CD14-positive monocyte (primary cell): ENCODE results near the gene DNAH14. TPM values are rescaled to one million over a fixed set of nuclear protein-coding genes. Genes with fewer than 3 reads are reported as not detected.

ENCODE experiments used
- DNase-seq, 3 donors: peaks; one replicate each; pipeline ENCODE4 v3.0.0-alpha.2; 2011 to 2022
- H2AFZ ChIP-seq: 2 replicates; pipeline ENCODE4 v1.6.0; 2012; ENCODE audit warnings: mild to moderate bottlenecking, low read depth, low read length, inconsistent platforms; ENCODE audit not compliant: insufficient read depth, poor library complexity, severe bottlenecking
- H3K27ac ChIP-seq, 2 donors: 1 replicate in 1 of 2; 2 replicates in 1 of 2; pipeline ENCODE4 v1.5.1; 2012 to 2013; ENCODE audit warnings: low read length in 2 of 2, control low read depth in 1 of 2, inconsistent platforms in 1 of 2, low read depth in 1 of 2, mild to moderate bottlenecking in 1 of 2
- H3K27me3 ChIP-seq, 2 donors: one replicate each; pipeline versions ENCODE4 v1.6.0 to v1.6.1; 2011 to 2013; ENCODE audit warnings: low read length in 2 of 2; ENCODE audit not compliant: control insufficient read depth in 2 of 2, insufficient read depth in 2 of 2
- H3K36me3 ChIP-seq, 2 donors: replicated peaks in 1 of 2; 1 replicate in 1 of 2; 2 replicates in 1 of 2; pipeline versions ENCODE4 v1.5.1 to v1.6.1; 2012 to 2013; ENCODE audit warnings: low read length in 2 of 2, control low read depth in 1 of 2, inconsistent platforms in 1 of 2, mild to moderate bottlenecking in 1 of 2; ENCODE audit not compliant: insufficient read depth in 2 of 2, control insufficient read depth in 1 of 2
- H3K4me1 ChIP-seq, 2 donors: 1 replicate in 1 of 2; 2 replicates in 1 of 2; pipeline versions ENCODE4 v1.5.1 to v1.6.1; 2012 to 2013; ENCODE audit warnings: low read length in 2 of 2, control low read depth in 1 of 2, inconsistent platforms in 1 of 2, mild to moderate bottlenecking in 1 of 2, moderate library complexity in 1 of 2; ENCODE audit not compliant: insufficient read depth in 2 of 2, control insufficient read depth in 1 of 2
- H3K4me2 ChIP-seq: replicated peaks from 2 replicates; pipeline ENCODE3; 2012; ENCODE audit warnings: low read length, moderate library complexity, mild to moderate bottlenecking; ENCODE audit not compliant: poor library complexity, severe bottlenecking; ENCODE audit errors: extremely low read depth
- H3K4me3 ChIP-seq, 3 experiments: fragments of 200-600 bp in 1 of 3; sonication (generic) in 1 of 3; replicated peaks in 1 of 3; 1 replicate in 2 of 3; 2 replicates in 1 of 3; pipeline ENCODE4 v1.5.1; 2011 to 2013; ENCODE audit warnings: low read length in 3 of 3, mild to moderate bottlenecking in 3 of 3, control low read depth in 2 of 3, low read depth in 2 of 3, inconsistent platforms in 1 of 3, moderate library complexity in 1 of 3
- H3K79me2 ChIP-seq: 2 replicates; pipeline ENCODE4 v1.6.0; 2012; ENCODE audit warnings: mild to moderate bottlenecking, control low read depth, inconsistent platforms, low read length, moderate library complexity; ENCODE audit not compliant: insufficient read depth
- H3K9ac ChIP-seq: 2 replicates; pipeline ENCODE4 v1.6.0; 2017; ENCODE audit warnings: low read length, mild to moderate bottlenecking; ENCODE audit not compliant: insufficient read depth, poor library complexity, severe bottlenecking
- H3K9me3 ChIP-seq, 2 donors: replicated peaks in 1 of 2; 1 replicate in 1 of 2; 2 replicates in 1 of 2; pipeline versions ENCODE4 v1.5.1 to v1.6.1; 2012 to 2013; ENCODE audit warnings: low read length in 2 of 2, control low read depth in 1 of 2; ENCODE audit not compliant: control insufficient read depth in 1 of 2, insufficient read depth in 1 of 2
- H4K20me1 ChIP-seq: 2 replicates; pipeline ENCODE4 v1.6.0; 2012; ENCODE audit warnings: mild to moderate bottlenecking, low read length, control low read depth, moderate library complexity; ENCODE audit not compliant: insufficient read depth
- H3K27ac Mint-ChIP-seq, 7 donors: one replicate each; pipeline ENCODE4 v1.8.0; 2020; ENCODE audit warnings: mild to moderate bottlenecking in 7 of 7, mixed read lengths in 7 of 7, moderate library complexity in 6 of 7, inconsistent platforms in 2 of 7
- H3K27me3 Mint-ChIP-seq, 3 donors: one replicate each; pipeline ENCODE4 v1.8.0; 2021 to 2022; ENCODE audit warnings: low read depth in 3 of 3, mild to moderate bottlenecking in 3 of 3, mixed read lengths in 3 of 3, moderate library complexity in 3 of 3, inconsistent platforms in 1 of 3
- H3K36me3 Mint-ChIP-seq, 2 donors: one replicate each; pipeline ENCODE4 v1.8.0; 2020; ENCODE audit warnings: mixed read lengths in 2 of 2, inconsistent platforms in 1 of 2, mild to moderate bottlenecking in 1 of 2
- H3K4me1 Mint-ChIP-seq: one replicate; pipeline ENCODE4 v1.8.0; 2020; ENCODE audit warnings: mild to moderate bottlenecking, mixed read lengths
- H3K4me3 Mint-ChIP-seq, 2 donors: one replicate each; pipeline ENCODE4 v1.8.0; 2020; ENCODE audit warnings: mild to moderate bottlenecking in 2 of 2, mixed read lengths in 2 of 2, moderate library complexity in 1 of 2
- H3K9me3 Mint-ChIP-seq, 7 donors: one replicate each; pipeline ENCODE4 v1.8.0; 2020 to 2022; ENCODE audit warnings: mixed read lengths in 7 of 7, mild to moderate bottlenecking in 6 of 7, moderate library complexity in 6 of 7, inconsistent platforms in 2 of 7
- WGBS: methylation state at CpG from one replicate; pipeline ENCODE4 v1.1.5; 2013; ENCODE audit warnings: missing lambda C conversion rate; ENCODE audit not compliant: insufficient coverage; 5-methylcytosine and 5-hydroxymethylcytosine counted together
- intact Hi-C, 2 donors: fragments of 100-400 bp; cut with micrococcal nuclease; formaldehyde crosslinking; loops; one replicate each; pipeline versions ENCODE4 v1.15.0 to v1.15.1; 2023
- polyA plus RNA-seq, 3 donors: library from polyadenylated mRNA; depleted of rRNA in 1 of 3; unstranded in 2 of 3; stranded (reverse) in 1 of 3; fragments of 300-500 nt in 2 of 3; fragments of >200 nt in 1 of 3; fragmentation: Illumina TruSeq in 2 of 3; gene quantifications; 1 replicate in 2 of 3; 2 replicates in 1 of 3; pipeline ENCODE4 v1.2.3, GENCODE V29; 2012 to 2021
- TF ChIP-seq, protein P1 (sequence below): fragments of 200-600 bp; IDR thresholded peaks from one replicate; pipeline ENCODE4 v1.8.0; 2022; ENCODE audit warnings: antibody characterized with exemption, mild to moderate bottlenecking

DNAH14 gene
- polyA plus RNA-seq, 3 donors = 0.83 TPM; not detected in 2

DNA sequence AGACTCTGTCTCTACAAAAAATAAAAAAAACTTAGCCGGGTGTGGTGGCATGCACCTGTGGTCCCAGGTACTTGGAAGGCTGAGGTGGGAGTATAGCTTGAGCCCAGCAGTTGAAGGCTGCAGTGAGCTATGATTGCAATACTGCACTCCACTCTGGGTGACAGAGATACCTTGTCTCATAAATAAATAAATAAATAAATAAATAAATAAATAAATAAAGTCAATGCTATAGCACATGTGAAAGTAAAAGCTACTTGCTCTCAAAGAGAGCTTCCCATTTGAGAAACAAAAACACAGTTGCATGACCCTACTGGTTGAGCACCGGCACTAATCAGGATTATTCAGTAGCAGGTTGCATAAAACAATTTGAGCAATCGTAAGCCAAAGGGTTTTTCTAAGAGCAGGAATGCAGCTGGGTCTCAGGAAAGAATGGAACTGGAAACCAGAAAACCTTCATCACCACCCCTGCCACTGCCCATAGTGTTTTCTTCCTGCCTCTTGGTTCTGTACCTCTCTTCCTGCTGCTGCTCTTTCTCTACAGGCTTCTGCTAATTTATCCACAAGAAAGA is 29.3 kb upstream of the DNAH14 start:
- no peaks in the 10 kb centered on the region for H3K79me2 ChIP-seq
- H3K4me3 ChIP-seq = no peak overlapping the region
- no peak overlapping the region for H3K9ac ChIP-seq
- H3K27ac Mint-ChIP-seq = no peak overlapping the region
- H3K27me3 ChIP-seq = peaks cover 0 to 2% of the 10 kb centered on the region in 2 donors
- no peak overlapping the region for H3K4me2 ChIP-seq
- no peaks in the 10 kb centered on the region for H3K4me1 Mint-ChIP-seq
- no peaks in the 10 kb centered on the region for H4K20me1 ChIP-seq
- H2AFZ ChIP-seq = no peak overlapping the region
- H3K27me3 Mint-ChIP-seq = peaks cover 0 to 5% (median 2%) of the 10 kb centered on the region in 3 donors
- intact Hi-C loops = no loop called here
- TF ChIP-seq, protein P1, sequence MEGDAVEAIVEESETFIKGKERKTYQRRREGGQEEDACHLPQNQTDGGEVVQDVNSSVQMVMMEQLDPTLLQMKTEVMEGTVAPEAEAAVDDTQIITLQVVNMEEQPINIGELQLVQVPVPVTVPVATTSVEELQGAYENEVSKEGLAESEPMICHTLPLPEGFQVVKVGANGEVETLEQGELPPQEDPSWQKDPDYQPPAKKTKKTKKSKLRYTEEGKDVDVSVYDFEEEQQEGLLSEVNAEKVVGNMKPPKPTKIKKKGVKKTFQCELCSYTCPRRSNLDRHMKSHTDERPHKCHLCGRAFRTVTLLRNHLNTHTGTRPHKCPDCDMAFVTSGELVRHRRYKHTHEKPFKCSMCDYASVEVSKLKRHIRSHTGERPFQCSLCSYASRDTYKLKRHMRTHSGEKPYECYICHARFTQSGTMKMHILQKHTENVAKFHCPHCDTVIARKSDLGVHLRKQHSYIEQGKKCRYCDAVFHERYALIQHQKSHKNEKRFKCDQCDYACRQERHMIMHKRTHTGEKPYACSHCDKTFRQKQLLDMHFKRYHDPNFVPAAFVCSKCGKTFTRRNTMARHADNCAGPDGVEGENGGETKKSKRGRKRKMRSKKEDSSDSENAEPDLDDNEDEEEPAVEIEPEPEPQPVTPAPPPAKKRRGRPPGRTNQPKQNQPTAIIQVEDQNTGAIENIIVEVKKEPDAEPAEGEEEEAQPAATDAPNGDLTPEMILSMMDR = no peak
- peaks cover 0 to 5% (median 0%) of the 10 kb centered on the region in 7 donors for H3K9me3 Mint-ChIP-seq
- WGBS = 95% methylated on average over 3 of the region's 3 CpGs
- H3K36me3 ChIP-seq = no peaks in the 10 kb centered on the region
- no peak overlapping the region for H3K4me3 Mint-ChIP-seq
- no peak for DNase-seq
- H3K36me3 Mint-ChIP-seq = no peaks in the 10 kb centered on the region
- H3K27ac ChIP-seq = no peak overlapping the region
- H3K4me1 ChIP-seq = no peaks in the 10 kb centered on the region
- H3K9me3 ChIP-seq = no peaks in the 10 kb centered on the region

DNA sequence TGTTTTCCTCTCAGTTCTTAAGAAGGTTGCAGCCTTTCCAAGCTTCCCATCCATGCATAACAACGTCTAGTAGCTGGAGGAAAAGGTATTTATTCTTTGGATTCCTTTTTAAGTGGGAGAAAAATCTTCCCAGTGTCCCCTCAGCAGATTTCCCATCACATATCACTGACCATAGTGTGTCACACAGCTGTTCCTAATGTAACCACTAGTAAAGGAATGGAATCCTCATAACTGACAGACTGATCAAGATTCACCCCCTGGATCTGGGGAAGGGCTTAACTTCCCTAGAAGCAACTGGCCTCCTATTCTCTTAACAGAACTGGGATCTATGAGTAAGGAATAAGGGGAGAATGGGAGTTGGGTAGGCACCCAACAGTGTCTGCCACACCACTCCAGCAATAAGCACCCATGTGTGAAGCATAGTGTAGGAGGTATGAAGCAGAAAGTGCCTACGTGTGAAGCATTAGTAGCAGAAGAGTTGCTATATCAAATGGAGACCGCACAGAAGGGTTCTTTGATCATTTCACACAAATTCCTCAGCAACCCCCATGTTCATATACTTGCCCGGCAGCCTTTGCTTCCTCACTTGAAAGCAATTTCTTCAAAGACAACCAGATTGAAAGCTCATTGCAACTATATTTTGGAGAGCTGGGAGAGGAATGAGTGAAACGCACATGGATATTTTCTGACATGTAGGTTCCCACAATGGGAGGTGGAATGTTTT is 28.2 kb upstream of the DNAH14 start:
- H3K27me3 Mint-ChIP-seq = peaks cover 0 to 7% (median 2%) of the 10 kb centered on the region in 3 donors
- WGBS = 80% methylated on average over 1 of the region's 5 CpGs
- Histone ChIP-seq H3K4me1 (no peaks in the 10 kb centered on the region), H3K4me2 (no peak overlapping the region), H3K27me3 (peaks cover 0 to 2% of the 10 kb centered on the region in 2 donors), H2AFZ (no peak overlapping the region), H4K20me1 (no peaks in the 10 kb centered on the region), H3K4me3 (no peak overlapping the region), H3K79me2 (no peaks in the 10 kb centered on the region), H3K27ac (no peak overlapping the region), H3K9ac (no peak overlapping the region), H3K36me3 (no peaks in the 10 kb centered on the region), H3K9me3 (no peaks in the 10 kb centered on the region)
- no peaks in the 10 kb centered on the region for H3K4me1 Mint-ChIP-seq
- intact Hi-C loops = no loop called here
- peak overlapping the region in 1 of 7 donors; percentile 8 for H3K27ac Mint-ChIP-seq
- TF ChIP-seq, protein P1 = no peak
- no peaks in the 10 kb centered on the region for H3K36me3 Mint-ChIP-seq
- H3K4me3 Mint-ChIP-seq = no peak overlapping the region
- DNase-seq = no peak
- peaks cover 0 to 5% (median 0%) of the 10 kb centered on the region in 7 donors for H3K9me3 Mint-ChIP-seq
